Left ventricle myocardium inferior (tissue), 1 donor: ENCODE measurements around the gene TSACC. TPM values are rescaled to one million over a fixed set of nuclear protein-coding genes. Genes with fewer than 3 reads are reported as not detected.

Experiments
- DNase-seq: peaks from one replicate; pipeline ENCODE4 v3.0.0-alpha.2; 2020
- H3K27ac ChIP-seq: fragments of 200-600 bp; replicated peaks from 2 replicates; pipeline ENCODE4 v1.8.0; 2021
- H3K27me3 ChIP-seq: fragments of 200-600 bp; 2 replicates; pipeline ENCODE4 v1.8.0; 2021; ENCODE audit warnings: low read depth
- H3K36me3 ChIP-seq: fragments of 200-600 bp; 2 replicates; pipeline ENCODE4 v1.8.0; 2021
- H3K4me1 ChIP-seq: fragments of 200-600 bp; 2 replicates; pipeline ENCODE4 v1.8.0; 2021
- H3K4me3 ChIP-seq: fragments of 200-600 bp; 2 replicates; pipeline ENCODE4 v1.8.0; 2021; ENCODE audit warnings: mild to moderate bottlenecking, moderate library complexity
- H3K9me3 ChIP-seq: fragments of 200-600 bp; replicated peaks from 2 replicates; pipeline ENCODE4 v1.8.0; 2021
- CTCF ChIP-seq: fragments of 200-600 bp; IDR thresholded peaks from 2 replicates; pipeline ENCODE4 v1.8.0; 2021; ENCODE audit warnings: antibody characterized with exemption, mild to moderate bottlenecking, borderline replicate concordance
- intact Hi-C: fragments of 100-400 bp; cut with micrococcal nuclease; formaldehyde crosslinking; loops from one replicate; pipeline ENCODE4 v1.11.0; 2022
- total RNA-seq: library from RNA; stranded (reverse); fragmentation: NEBNext Ultra II Directional; extraction: Animal tissue kit (Norgen Biotek cat#: 25700); gene quantifications from one replicate; pipeline ENCODE4 v1.2.1, GENCODE V29; 2021
- donor health status: DM: no; HTN: yes; CAD: no; lungs with severe emphysema.

TSACC gene
- total RNA-seq, 1 donor from 2014 or later: 0.58 TPM

- intact Hi-C loops: no loop called here
- H3K36me3 ChIP-seq: no peaks in the 10 kb centered on the region
- peaks cover 88% of the 10 kb centered on the region for H3K27me3 ChIP-seq
- H3K4me1 ChIP-seq: no peaks in the 10 kb centered on the region
- no peaks in the 10 kb centered on the region for H3K9me3 ChIP-seq
- no peak for DNase-seq
- no peak for TF ChIP-seq CTCF
- no peak overlapping the region for H3K27ac ChIP-seq
- no peak overlapping the region for H3K4me3 ChIP-seq
Observed at GRCh38 chr1:156359249-156359648, 20.9 kb downstream of the TSACC start.

- H3K27ac ChIP-seq: no peak overlapping the region
Observed at GRCh38 chr1:156359973-156360372, 21.6 kb downstream of the TSACC start.

GRCh38 chr1:156360534-156360933 is 22.2 kb downstream of the TSACC start:
- no peak for TF ChIP-seq CTCF
- H3K4me3 ChIP-seq: no peak overlapping the region
- intact Hi-C loops: no loop called here
- no peak overlapping the region for H3K27ac ChIP-seq
- DNase-seq: no peak
- H3K27me3 ChIP-seq: peaks cover 88% of the 10 kb centered on the region
- H3K4me1 ChIP-seq: no peaks in the 10 kb centered on the region
- H3K9me3 ChIP-seq: no peaks in the 10 kb centered on the region
- H3K36me3 ChIP-seq: no peaks in the 10 kb centered on the region

More at GRCh38 chr1:156359973-156360372, 21.6 kb downstream of the TSACC start:
- H3K4me1 ChIP-seq: no peaks in the 10 kb centered on the region
- H3K36me3 ChIP-seq: no peaks in the 10 kb centered on the region
- no peaks in the 10 kb centered on the region for H3K9me3 ChIP-seq
- intact Hi-C loops: no loop called here
- H3K4me3 ChIP-seq: no peak overlapping the region
- no peak for DNase-seq
- TF ChIP-seq CTCF: no peak
- H3K27me3 ChIP-seq: peaks cover 88% of the 10 kb centered on the region

- Histone ChIP-seq H3K4me1 (peaks cover 9% of the 10 kb centered on the region), H3K9me3 (no peaks in the 10 kb centered on the region), H3K27me3 (peaks cover 90% of the 10 kb centered on the region), H3K4me3 (no peak overlapping the region), H3K27ac (no peak overlapping the region), H3K36me3 (no peaks in the 10 kb centered on the region)
- no peak for TF ChIP-seq CTCF
- intact Hi-C loops: no loop called here
- DNase-seq: no peak
Observed at GRCh38 chr1:156365754-156366153, 27.4 kb downstream of the TSACC start.

- Histone ChIP-seq H3K4me1 (peaks cover 9% of the 10 kb centered on the region), H3K4me3 (no peak overlapping the region), H3K9me3 (no peaks in the 10 kb centered on the region), H3K27me3 (peaks cover 90% of the 10 kb centered on the region), H3K27ac (no peak overlapping the region), H3K36me3 (no peaks in the 10 kb centered on the region)
- intact Hi-C loops: no loop called here
- TF ChIP-seq CTCF: no peak
- DNase-seq: no peak
Observed at GRCh38 chr1:156366378-156367166, 28.2 kb downstream of the TSACC start.
